ENCODE results near the gene HOXC12.

Gene HOXC12

DNA sequence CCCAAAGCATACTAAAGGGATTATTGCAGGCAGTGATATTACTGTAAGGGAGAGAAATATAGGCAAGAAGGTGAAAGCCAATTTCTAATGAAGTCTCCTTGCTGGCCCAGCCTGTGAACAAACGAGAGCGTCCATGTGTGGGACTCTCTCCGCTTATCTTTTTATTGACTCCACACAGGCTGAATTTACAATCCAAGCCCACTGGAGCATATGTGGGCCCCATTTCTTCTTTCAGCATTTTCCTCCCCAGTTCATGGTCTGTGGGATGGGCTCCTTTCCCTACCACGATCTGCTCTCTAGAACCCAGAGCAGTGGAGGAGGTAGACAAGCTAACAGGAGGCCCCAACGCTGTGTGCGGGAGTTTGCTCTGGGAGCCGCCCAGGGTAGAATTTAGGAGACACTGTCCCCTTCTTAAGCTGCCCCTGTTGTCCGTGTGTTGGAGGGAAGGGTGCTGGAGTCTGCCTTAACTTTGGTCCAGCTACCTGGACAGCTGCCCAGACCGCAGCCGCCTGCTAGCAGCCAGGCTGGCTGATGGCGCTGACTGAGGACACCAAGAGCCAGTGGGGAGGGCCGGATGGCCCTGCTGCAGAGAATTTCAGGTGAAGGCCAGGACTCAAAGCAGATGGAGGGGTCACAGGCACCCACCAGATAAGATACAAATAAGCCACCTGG lies 15.0 kb downstream of the HOXC12 start (continued):
- TF ChIP-seq FEZF1 (tag by site-specific recombination; IDR thresholded peaks at IDR 0.05) (no peak), ZNF133 (tag by site-specific recombination; IDR thresholded peaks at IDR 0.05) (peak; percentile 70), ZBTB17 (tag by site-specific recombination; IDR thresholded peaks at IDR 0.05) (peak; percentile 53; the same call in 1 of the 2 replicates), ZFP69B (tag by site-specific recombination; IDR thresholded peaks at IDR 0.05) (0 out of 2 replicates have a peak, but pooled peaks have one; percentile 60), ZNF707 (tag by site-specific recombination; IDR thresholded peaks at IDR 0.05) (no peak), ZNF19 (tag by site-specific recombination; IDR thresholded peaks at IDR 0.05; ENCODE audit: low read depth) (no peak), ZNF157 (tag by site-specific recombination; IDR thresholded peaks at IDR 0.05) (no peak)

DNA sequence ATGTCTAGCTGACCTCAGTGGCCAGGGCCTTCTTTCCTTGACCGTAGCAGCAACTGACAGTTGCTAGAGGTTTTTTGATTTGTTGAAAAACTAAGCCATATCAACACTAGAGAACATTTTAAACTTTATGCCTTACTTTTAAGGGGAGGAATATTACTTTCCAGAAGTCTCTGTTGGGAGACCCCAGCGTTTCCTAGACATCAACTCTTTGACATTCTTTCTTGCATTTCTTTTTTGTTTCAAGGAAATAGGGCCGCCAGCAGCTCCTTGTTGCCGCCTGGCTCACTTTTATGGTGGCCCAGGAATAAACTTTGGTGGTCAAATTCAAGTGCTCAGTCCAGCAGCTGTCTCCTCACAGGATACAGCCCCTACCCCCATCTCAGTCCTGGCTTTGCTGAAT lies 15.7 kb downstream of the HOXC12 start:
- ChIA-PET POLR2A (no interaction called here), CTCF (interaction anchor here (0.5 to 1.2 kb wide), 6 partner anchors 9 to 474 kb away, joined by 3 to 4 read pairs (median 3); no protein-coding TSS in a partner anchor)
- H3K4me1 ChIP-seq (ENCODE audit: control insufficient read depth, insufficient read depth, low read length), result peaks cover 63% of the 10 kb centered on the region
- no peaks in the 10 kb centered on the region for H3K9me3 ChIP-seq (ENCODE audit: control insufficient read depth, insufficient read depth, low read depth, low read length)
- no peaks in the 10 kb centered on the region for H3K36me3 ChIP-seq (ENCODE audit: control insufficient read depth in 2 of 2, insufficient read depth in 1 of 2, low read length in 2 of 2)
- no peak overlapping the region; the same call in 1 of the 2 replicates for H3K27ac ChIP-seq (ENCODE audit: extremely low read depth, low read depth, low read length)
- H3K4me3 ChIP-seq (ENCODE audit: low read depth, low read length), result no peak overlapping the region
- TF ChIP-seq ZNF776 (tag by site-specific recombination; IDR thresholded peaks at IDR 0.05; ENCODE audit: borderline replicate concordance) (no peak), ZNF16 (tag by site-specific recombination; IDR thresholded peaks at IDR 0.05; ENCODE audit: low read depth) (no peak)

DNA sequence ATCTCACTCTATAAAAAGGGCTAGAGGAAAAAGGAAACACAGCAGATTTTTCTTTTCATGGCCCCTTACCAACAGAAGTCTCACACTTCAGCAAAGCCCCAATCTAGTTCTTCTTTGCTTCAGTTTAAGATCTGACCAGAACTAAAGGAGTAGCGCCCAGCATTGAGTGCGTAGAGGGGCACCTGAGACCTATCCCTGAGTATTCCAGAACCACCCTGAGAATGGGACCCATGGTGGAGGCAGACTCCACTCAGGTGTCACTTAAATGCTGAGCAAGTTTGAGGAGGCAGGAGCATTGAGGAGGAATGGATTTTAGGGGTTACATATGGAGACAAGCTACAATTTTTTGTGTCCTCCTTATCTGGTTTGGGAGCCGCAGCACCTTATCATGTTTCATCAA lies 16.4 kb downstream of the HOXC12 start:
- no peaks in the 10 kb centered on the region for H3K9me3 ChIP-seq (ENCODE audit: control insufficient read depth, insufficient read depth, low read depth, low read length)
- TF ChIP-seq ZNF600 (tag by site-specific recombination; IDR thresholded peaks at IDR 0.05) (peak; percentile 27; the same call in 1 of the 2 replicates), ZFHX2 (tag by site-specific recombination; conservative IDR thresholded peaks at IDR 0.05) (no peak)
- TF ChIP-seq, protein P1, sequence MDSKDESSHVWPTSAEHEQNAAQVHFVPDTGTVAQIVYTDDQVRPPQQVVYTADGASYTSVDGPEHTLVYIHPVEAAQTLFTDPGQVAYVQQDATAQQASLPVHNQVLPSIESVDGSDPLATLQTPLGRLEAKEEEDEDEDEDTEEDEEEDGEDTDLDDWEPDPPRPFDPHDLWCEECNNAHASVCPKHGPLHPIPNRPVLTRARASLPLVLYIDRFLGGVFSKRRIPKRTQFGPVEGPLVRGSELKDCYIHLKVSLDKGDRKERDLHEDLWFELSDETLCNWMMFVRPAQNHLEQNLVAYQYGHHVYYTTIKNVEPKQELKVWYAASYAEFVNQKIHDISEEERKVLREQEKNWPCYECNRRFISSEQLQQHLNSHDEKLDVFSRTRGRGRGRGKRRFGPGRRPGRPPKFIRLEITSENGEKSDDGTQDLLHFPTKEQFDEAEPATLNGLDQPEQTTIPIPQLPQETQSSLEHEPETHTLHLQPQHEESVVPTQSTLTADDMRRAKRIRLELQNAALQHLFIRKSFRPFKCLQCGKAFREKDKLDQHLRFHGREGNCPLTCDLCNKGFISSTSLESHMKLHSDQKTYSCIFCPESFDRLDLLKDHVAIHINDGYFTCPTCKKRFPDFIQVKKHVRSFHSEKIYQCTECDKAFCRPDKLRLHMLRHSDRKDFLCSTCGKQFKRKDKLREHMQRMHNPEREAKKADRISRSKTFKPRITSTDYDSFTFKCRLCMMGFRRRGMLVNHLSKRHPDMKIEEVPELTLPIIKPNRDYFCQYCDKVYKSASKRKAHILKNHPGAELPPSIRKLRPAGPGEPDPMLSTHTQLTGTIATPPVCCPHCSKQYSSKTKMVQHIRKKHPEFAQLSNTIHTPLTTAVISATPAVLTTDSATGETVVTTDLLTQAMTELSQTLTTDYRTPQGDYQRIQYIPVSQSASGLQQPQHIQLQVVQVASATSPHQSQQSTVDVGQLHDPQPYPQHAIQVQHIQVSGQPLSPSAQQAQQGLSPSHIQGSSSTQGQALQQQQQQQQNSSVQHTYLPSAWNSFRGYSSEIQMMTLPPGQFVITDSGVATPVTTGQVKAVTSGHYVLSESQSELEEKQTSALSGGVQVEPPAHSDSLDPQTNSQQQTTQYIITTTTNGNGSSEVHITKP (tag by site-specific recombination; IDR thresholded peaks at IDR 0.05), result 0 out of 2 replicates have a peak, but pooled peaks have one; percentile 17
- H3K4me1 ChIP-seq (ENCODE audit: control insufficient read depth, insufficient read depth, low read length), result peaks cover 62% of the 10 kb centered on the region
- H3K36me3 ChIP-seq (ENCODE audit: control insufficient read depth in 2 of 2, insufficient read depth in 1 of 2, low read length in 2 of 2), result no peaks in the 10 kb centered on the region
- CTCF ChIA-PET, result interaction anchor here (0.6 to 1.5 kb wide), 4 partner anchors 14 to 269 kb away, joined by 3 to 6 read pairs (median 4); partner anchors contain the start of gene HOXC10
- no peak overlapping the region for H3K27ac ChIP-seq (ENCODE audit: extremely low read depth, low read depth, low read length)
- H3K4me3 ChIP-seq (ENCODE audit: low read depth, low read length), result no peak overlapping the region
- POLR2A ChIA-PET, result no interaction called here

DNA sequence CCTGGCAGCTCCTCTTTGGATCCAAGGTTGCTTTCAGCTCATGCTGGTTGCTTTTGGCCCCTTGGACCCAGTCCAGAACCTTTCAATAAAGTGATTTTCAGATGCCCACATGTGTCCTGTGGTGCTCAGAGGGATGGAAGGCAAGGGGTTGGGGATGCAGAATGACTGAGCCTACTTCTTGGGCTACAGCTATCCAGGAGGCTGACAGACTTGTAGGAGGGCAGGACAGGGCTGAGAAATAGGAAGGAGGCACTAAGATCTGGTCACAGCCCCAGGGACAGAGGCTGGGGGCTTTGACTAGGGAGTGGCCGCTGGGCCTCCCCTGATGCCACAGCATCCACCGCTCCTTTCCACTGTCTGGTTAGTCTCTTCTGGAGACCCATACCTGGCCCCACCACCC lies 17.0 kb downstream of the HOXC12 start:
- Histone ChIP-seq H3K4me1 (ENCODE audit: control insufficient read depth, insufficient read depth, low read length) (peaks cover 62% of the 10 kb centered on the region), H3K9me3 (ENCODE audit: control insufficient read depth, insufficient read depth, low read depth, low read length) (no peaks in the 10 kb centered on the region), H3K36me3 (ENCODE audit: control insufficient read depth in 2 of 2, insufficient read depth in 1 of 2, low read length in 2 of 2) (no peaks in the 10 kb centered on the region), H3K4me3 (ENCODE audit: low read depth, low read length) (no peak overlapping the region), H3K27ac (ENCODE audit: extremely low read depth, low read depth, low read length) (no peak overlapping the region)
- CTCF ChIA-PET, result interaction anchor here (0.6 to 1.5 kb wide), 4 partner anchors 13 to 270 kb away, joined by 3 to 6 read pairs (median 4); partner anchors contain the start of gene HOXC10
- POLR2A ChIA-PET, result no interaction called here
- no peak for TF ChIP-seq SCRT2 (tag by site-specific recombination; IDR thresholded peaks at IDR 0.05)
- no peak for TF ChIP-seq TCF7L2 (IDR thresholded peaks at IDR 0.05; ENCODE audit: borderline replicate concordance, low read depth, low read length)
- TF ChIP-seq ZNF202 (tag by site-specific recombination; IDR thresholded peaks at IDR 0.05; ENCODE audit: borderline replicate concordance), result no peak
- no peak for TF ChIP-seq SP2 (tag by site-specific recombination; IDR thresholded peaks at IDR 0.05)
- no peak for TF ChIP-seq ZFP3 (tag by site-specific recombination; IDR thresholded peaks at IDR 0.05; ENCODE audit: low read depth)
- TF ChIP-seq, protein P2, sequence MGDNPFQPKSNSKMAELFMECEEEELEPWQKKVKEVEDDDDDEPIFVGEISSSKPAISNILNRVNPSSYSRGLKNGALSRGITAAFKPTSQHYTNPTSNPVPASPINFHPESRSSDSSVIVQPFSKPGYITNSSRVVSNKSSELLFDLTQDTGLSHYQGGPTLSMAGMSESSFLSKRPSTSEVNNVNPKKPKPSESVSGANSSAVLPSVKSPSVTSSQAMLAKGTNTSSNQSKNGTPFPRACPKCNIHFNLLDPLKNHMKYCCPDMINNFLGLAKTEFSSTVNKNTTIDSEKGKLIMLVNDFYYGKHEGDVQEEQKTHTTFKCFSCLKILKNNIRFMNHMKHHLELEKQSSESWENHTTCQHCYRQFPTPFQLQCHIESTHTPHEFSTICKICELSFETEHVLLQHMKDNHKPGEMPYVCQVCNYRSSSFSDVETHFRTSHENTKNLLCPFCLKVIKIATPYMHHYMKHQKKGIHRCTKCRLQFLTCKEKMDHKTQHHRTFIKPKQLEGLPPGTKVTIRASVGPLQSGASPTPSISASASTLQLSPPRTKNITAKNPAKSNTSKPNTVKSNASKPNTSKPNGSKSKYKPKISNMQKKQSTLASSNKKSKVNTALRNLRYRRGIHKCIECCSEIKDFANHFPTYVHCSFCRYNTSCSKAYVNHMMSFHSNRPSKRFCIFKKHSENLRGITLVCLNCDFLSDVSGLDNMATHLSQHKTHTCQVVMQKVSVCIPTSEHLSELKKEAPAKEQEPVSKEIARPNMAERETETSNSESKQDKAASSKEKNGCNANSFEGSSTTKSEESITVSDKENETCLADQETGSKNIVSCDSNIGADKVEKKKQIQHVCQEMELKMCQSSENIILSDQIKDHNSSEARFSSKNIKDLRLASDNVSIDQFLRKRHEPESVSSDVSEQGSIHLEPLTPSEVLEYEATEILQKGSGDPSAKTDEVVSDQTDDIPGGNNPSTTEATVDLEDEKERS (tag by site-specific recombination; IDR thresholded peaks at IDR 0.05), result no peak
- no peak for TF ChIP-seq ZSCAN30 (tag by site-specific recombination; IDR thresholded peaks at IDR 0.05)
- no peak for TF ChIP-seq KLF10 (tag by site-specific recombination; IDR thresholded peaks at IDR 0.05)
- TF ChIP-seq, protein P3, sequence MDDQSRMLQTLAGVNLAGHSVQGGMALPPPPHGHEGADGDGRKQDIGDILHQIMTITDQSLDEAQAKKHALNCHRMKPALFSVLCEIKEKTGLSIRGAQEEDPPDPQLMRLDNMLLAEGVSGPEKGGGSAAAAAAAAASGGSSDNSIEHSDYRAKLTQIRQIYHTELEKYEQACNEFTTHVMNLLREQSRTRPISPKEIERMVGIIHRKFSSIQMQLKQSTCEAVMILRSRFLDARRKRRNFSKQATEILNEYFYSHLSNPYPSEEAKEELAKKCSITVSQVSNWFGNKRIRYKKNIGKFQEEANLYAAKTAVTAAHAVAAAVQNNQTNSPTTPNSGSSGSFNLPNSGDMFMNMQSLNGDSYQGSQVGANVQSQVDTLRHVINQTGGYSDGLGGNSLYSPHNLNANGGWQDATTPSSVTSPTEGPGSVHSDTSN (CRISPR knock-in tag; IDR thresholded peaks at IDR 0.05), result no peak
- TF ChIP-seq ZNF76 (tag by site-specific recombination; IDR thresholded peaks at IDR 0.05; ENCODE audit: borderline replicate concordance, low read depth), result no peak

Data from HEK293 (cell line).